Neural progenitor cell (in vitro differentiated cells): ENCODE results near the gene SLC11A2.

Experiments used
- EZH2 ChIP-seq: fragments of 200-600 bp; sonication (generic); IDR thresholded peaks from 2 replicates; pipeline ENCODE4 v1.6.1; 2017; ENCODE audit warnings: antibody characterized with exemption, mild to moderate bottlenecking, moderate library complexity
- EZH2phosphoT487 ChIP-seq: fragments of 200-600 bp; sonication (generic); IDR thresholded peaks from 2 replicates; pipeline ENCODE4 v1.6.1; 2017; ENCODE audit warnings: antibody characterized with exemption
- TF ChIP-seq, protein P1 (sequence below): fragments of 200-600 bp; sonication (generic); IDR thresholded peaks from 2 replicates; pipeline ENCODE4 v1.5.1; 2017; ENCODE audit warnings: antibody characterized with exemption, mild to moderate bottlenecking

DNA sequence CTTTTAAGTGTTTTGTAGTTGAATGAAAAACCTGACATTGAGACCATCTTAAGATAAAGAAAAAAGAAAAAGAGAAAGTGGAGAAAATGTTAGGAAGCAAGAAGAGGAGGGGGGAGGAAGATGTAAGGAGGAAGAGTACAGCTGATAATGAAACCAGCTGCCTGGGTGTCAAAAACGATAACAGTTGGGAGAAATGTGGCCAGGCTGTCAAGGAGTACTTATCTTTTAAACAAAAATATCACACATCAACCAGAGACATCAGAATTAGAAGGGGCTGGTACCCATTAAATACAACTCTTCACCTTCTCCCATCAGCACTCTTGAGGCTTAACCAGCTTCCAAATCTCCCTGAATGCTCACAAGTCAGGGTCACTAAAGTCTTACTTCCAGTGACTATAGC, 4.5 kb downstream of the SLC11A2 start:
- TF ChIP-seq, protein P1, sequence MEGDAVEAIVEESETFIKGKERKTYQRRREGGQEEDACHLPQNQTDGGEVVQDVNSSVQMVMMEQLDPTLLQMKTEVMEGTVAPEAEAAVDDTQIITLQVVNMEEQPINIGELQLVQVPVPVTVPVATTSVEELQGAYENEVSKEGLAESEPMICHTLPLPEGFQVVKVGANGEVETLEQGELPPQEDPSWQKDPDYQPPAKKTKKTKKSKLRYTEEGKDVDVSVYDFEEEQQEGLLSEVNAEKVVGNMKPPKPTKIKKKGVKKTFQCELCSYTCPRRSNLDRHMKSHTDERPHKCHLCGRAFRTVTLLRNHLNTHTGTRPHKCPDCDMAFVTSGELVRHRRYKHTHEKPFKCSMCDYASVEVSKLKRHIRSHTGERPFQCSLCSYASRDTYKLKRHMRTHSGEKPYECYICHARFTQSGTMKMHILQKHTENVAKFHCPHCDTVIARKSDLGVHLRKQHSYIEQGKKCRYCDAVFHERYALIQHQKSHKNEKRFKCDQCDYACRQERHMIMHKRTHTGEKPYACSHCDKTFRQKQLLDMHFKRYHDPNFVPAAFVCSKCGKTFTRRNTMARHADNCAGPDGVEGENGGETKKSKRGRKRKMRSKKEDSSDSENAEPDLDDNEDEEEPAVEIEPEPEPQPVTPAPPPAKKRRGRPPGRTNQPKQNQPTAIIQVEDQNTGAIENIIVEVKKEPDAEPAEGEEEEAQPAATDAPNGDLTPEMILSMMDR = no peak
- TF ChIP-seq EZH2phosphoT487 (no peak), EZH2 (no peak)
